Measurements from ENCODE around the gene PPP2R5B. TPM values are rescaled to one million over a fixed set of nuclear protein-coding genes. Genes with fewer than 3 reads are reported as not detected.
"Not testable (repeated sequence)": the region's sequence is repeated elsewhere in the genome, so short reads cannot be mapped to it uniquely, and the experiment has no call there.

Gene PPP2R5B
- total RNA-seq, 1 donor: 14.2 TPM

DNA sequence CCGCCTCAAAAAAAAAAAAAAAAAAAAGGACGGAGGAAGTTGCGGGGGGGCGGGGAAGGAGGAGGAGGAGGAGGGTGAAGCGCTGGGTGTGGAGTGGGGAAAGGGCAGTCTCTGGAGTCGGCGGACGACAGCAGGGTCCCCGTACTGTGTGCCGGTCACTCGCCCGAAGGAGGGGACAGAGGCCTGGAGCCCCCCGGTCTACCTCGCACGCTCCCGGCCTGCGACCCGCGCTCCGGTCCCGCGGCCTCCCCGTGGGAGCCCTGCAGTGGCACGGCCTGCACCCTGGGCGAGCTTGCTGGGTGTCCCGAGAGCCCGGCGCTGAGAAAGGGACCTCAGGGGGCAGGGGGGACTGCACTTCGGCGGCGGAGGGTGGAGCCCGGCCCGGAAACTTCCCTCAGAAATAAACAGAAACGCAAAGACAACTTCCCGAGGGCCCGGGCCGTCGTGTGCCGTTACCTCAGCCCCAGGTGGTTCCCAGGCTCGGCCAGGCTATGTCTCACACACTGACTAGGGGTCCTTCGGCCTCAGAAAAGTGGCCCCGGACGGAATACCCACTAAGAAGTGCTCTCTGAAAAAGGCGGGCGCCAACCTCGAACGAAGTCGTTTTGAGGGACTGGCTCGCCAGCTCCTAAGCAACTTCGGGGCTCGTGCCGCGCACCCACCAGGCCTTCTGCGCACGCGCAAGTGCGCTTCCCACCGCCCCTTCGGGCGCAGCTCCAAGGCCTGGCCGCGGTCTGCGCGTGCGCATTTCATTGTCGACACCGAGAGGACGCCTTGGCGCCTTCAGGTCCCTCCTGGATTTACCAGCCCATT is 47.1 kb downstream of the PPP2R5B start, which contains the start of gene MAJIN:
TSS of gene MAJIN (minus strand) at position 688 of the 813 bp plus-strand sequence. CDS start 12,703 bp downstream, outside the sequence.
- TF ChIP-seq, protein P1, sequence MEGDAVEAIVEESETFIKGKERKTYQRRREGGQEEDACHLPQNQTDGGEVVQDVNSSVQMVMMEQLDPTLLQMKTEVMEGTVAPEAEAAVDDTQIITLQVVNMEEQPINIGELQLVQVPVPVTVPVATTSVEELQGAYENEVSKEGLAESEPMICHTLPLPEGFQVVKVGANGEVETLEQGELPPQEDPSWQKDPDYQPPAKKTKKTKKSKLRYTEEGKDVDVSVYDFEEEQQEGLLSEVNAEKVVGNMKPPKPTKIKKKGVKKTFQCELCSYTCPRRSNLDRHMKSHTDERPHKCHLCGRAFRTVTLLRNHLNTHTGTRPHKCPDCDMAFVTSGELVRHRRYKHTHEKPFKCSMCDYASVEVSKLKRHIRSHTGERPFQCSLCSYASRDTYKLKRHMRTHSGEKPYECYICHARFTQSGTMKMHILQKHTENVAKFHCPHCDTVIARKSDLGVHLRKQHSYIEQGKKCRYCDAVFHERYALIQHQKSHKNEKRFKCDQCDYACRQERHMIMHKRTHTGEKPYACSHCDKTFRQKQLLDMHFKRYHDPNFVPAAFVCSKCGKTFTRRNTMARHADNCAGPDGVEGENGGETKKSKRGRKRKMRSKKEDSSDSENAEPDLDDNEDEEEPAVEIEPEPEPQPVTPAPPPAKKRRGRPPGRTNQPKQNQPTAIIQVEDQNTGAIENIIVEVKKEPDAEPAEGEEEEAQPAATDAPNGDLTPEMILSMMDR (IDR thresholded peaks at IDR 0.05; ENCODE audit: insufficient read depth, low read depth, low read length): no peak
- peak; percentile 80 for DNase-seq (ENCODE audit: low read depth)
- H3K4me3 ChIP-seq (ENCODE audit: low read depth, low read length): peak within 1 kb of the TSS; percentile 55

DNA sequence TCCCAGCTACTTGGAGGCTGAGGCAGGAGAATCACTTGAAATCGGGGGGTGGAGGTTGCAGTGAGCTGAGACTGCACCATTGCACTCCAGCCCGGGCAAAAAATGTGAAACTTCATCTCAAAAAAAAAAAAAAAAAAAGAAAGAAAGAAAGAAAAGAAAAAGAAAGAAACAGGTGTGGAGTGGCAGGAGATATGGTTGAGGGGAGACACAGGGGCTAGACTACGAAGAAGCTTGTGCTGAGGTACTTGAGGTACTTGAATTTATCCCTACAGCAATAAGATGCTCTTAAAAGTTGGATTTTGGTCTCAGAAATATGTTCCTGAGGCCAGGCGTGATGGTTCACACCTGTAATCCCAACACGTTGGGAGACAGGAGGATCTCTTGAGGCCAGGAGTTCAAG is 49.6 kb downstream of the PPP2R5B start:
- TF ChIP-seq, protein P1 (IDR thresholded peaks at IDR 0.05; ENCODE audit: insufficient read depth, low read depth, low read length): no peak
- H3K4me3 ChIP-seq (ENCODE audit: low read depth, low read length): no peak overlapping the region
- no peak for DNase-seq (ENCODE audit: low read depth)

DNA sequence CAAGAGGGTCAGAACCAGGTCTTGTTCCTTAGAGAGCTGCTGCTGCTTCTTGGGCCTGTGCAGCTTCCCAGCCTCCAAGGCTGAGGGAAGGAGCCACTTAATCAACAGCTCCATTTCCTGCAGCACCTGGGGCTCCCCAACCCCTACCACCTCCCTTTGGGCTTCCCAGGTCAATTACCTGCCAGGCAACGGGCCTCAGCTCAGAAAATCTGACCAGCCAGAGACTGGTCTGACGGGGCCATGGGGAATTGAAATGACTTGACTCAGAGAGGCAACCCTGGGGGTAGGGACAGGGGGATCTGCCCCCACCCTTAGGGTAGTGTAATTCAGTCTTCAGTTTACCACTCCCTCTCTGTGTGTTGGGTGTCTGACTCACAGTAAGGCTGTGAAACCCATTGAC is 52.2 kb downstream of the PPP2R5B start:
- H3K4me3 ChIP-seq (ENCODE audit: low read depth, low read length): no peak overlapping the region
- TF ChIP-seq, protein P1 (IDR thresholded peaks at IDR 0.05; ENCODE audit: insufficient read depth, low read depth, low read length): no peak
- no peak for DNase-seq (ENCODE audit: low read depth)

DNA sequence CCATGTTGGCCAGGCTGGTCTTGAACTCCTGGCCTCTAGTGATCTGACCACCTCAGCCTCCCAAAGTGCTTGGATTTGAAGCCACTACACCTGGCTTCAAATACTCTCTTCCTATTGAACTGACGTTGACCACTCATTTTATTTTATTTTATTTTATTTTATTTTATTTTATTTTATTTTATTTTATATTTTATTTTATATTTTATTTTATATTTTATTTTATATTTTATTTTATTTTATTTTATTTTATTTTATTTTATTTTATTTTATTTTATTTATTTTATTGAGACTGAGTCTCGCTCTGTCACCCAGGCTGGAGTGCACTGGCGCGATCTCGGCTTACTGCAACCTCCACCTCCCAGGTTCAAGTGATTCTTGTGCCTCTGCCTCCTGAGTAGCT is 58.9 kb downstream of the PPP2R5B start:
- DNase-seq (ENCODE audit: low read depth); H3K4me3 ChIP-seq (ENCODE audit: low read depth, low read length): not testable (repeated sequence)

Small RNA genes within 50 kb of the gene (small RNA-seq; reads per million reads assigned to genes)
- gene MIR6749 (not detected), gene MIR6750 (not detected)

Other genes with a start within 250 kb of the PPP2R5B start
- gene NRXN2, start 201.5 kb upstream of the PPP2R5B start, total RNA-seq: 2.6 and 5.2 TPM in 2 replicates
- gene RASGRP2, start 180.5 kb upstream of the PPP2R5B start, total RNA-seq: 10.3 and 12.5 TPM in 2 replicates
- gene PYGM, start 164.7 kb upstream of the PPP2R5B start, total RNA-seq: 0.64 and 1.7 TPM in 2 replicates
- 95.3 and 95.9 TPM in 2 replicates for gene SF1, start 146.1 kb upstream of the PPP2R5B start, total RNA-seq
- 10.8 and 16.4 TPM in 2 replicates for gene MAP4K2, start 121.5 kb upstream of the PPP2R5B start, total RNA-seq
- gene MEN1, start 114.1 kb upstream of the PPP2R5B start, total RNA-seq: 13.5 and 17.7 TPM in 2 replicates
- under 0.01 TPM in 2 replicates for gene CDC42BPG, start 80.0 kb upstream of the PPP2R5B start, total RNA-seq
- gene EHD1, start 46.1 kb upstream of the PPP2R5B start, total RNA-seq: 80.2 and 93.7 TPM in 2 replicates
- 12.1 and 13.2 TPM in 2 replicates for gene ATG2A, start 7.5 kb upstream of the PPP2R5B start, total RNA-seq
- not detected in 2 replicates for gene GPHA2, start 11.2 kb downstream of the PPP2R5B start, total RNA-seq
- not detected in 2 replicates for gene MAJIN, start 47.4 kb downstream of the PPP2R5B start, total RNA-seq
- gene BATF2, start 72.3 kb downstream of the PPP2R5B start, total RNA-seq: 0.86 and 1.3 TPM in 2 replicates
- gene ARL2, start 89.5 kb downstream of the PPP2R5B start, total RNA-seq: 44.5 and 73.4 TPM in 2 replicates
- 12.5 and 14.5 TPM in 2 replicates for gene SNX15, start 102.8 kb downstream of the PPP2R5B start, total RNA-seq
- 10.4 and 13.5 TPM in 2 replicates for gene SAC3D1, start 116.5 kb downstream of the PPP2R5B start, total RNA-seq
- 23.7 and 27.4 TPM in 2 replicates for gene NAALADL1, start 133.9 kb downstream of the PPP2R5B start, total RNA-seq
- 7.4 and 15.5 TPM in 2 replicates for gene CDCA5, start 159.4 kb downstream of the PPP2R5B start, total RNA-seq
- 28.9 and 46.7 TPM in 2 replicates for gene ZFPL1, start 159.5 kb downstream of the PPP2R5B start, total RNA-seq
- 104 and 169 TPM in 2 replicates for gene VPS51, start 171.5 kb downstream of the PPP2R5B start, total RNA-seq
- gene TM7SF2, start 187.2 kb downstream of the PPP2R5B start, total RNA-seq: 31.6 and 45.8 TPM in 2 replicates
- gene ZNHIT2, start 193.0 kb downstream of the PPP2R5B start, total RNA-seq: 11.2 and 15.1 TPM in 2 replicates
- 137 and 279 TPM in 2 replicates for gene FAU, start 197.4 kb downstream of the PPP2R5B start, total RNA-seq
- 41.2 and 54.4 TPM in 2 replicates for gene MRPL49, start 197.6 kb downstream of the PPP2R5B start, total RNA-seq
- gene SYVN1, start 209.8 kb downstream of the PPP2R5B start, total RNA-seq: 13.0 and 13.5 TPM in 2 replicates
- not detected in 2 replicates for gene SPDYC, start 245.5 kb downstream of the PPP2R5B start, total RNA-seq